Memory B cell (primary cell): ENCODE results near the gene MED26.
A peak's percentile ranks its signal among the peaks of the same experiment; 100 is the strongest.

Experiments
- ATAC-seq: fragments of 150-1000 bp; cut with Tn5 transposase; 2 replicates; pipeline ENCODE4 v1.10.0; 2021; ENCODE audit warnings: low read depth, mild to moderate bottlenecking, moderate library complexity
- DNase-seq, 2 donors: peaks; one replicate each; pipeline ENCODE4 v3.0.0; 2022; ENCODE audit warnings: low spot score in 2 of 2
- H3K27ac Mint-ChIP-seq: one replicate; pipeline ENCODE4 v1.8.0; 2022; ENCODE audit warnings: mild to moderate bottlenecking, moderate library complexity, mixed read lengths
- H3K27me3 Mint-ChIP-seq: one replicate; pipeline ENCODE4 v1.8.0; 2022; ENCODE audit warnings: mixed read lengths
- H3K36me3 Mint-ChIP-seq: one replicate; pipeline ENCODE4 v1.8.0; 2022; ENCODE audit warnings: mild to moderate bottlenecking, mixed read lengths
- H3K4me1 Mint-ChIP-seq: one replicate; pipeline ENCODE4 v1.8.0; 2022; ENCODE audit warnings: mixed read lengths
- H3K4me3 Mint-ChIP-seq: one replicate; pipeline ENCODE4 v1.8.0; 2022; ENCODE audit warnings: mild to moderate bottlenecking, moderate library complexity, mixed read lengths
- H3K9me3 Mint-ChIP-seq: one replicate; pipeline ENCODE4 v1.8.0; 2022; ENCODE audit warnings: mixed read lengths

The MED26 gene

GRCh38 chr19:16586477-16586871, 41.5 kb downstream of the MED26 start:
- Mint-ChIP-seq H3K36me3 (peaks cover 2% of the 10 kb centered on the region), H3K9me3 (no peaks in the 10 kb centered on the region), H3K27ac (peak overlapping the region; percentile 99), H3K4me1 (peaks cover 54% of the 10 kb centered on the region), H3K27me3 (no peaks in the 10 kb centered on the region), H3K4me3 (peak overlapping the region; percentile 93)
- ATAC-seq (no peak), DNase-seq (peak in 1 of 2 donors; percentile 51)

DNA sequence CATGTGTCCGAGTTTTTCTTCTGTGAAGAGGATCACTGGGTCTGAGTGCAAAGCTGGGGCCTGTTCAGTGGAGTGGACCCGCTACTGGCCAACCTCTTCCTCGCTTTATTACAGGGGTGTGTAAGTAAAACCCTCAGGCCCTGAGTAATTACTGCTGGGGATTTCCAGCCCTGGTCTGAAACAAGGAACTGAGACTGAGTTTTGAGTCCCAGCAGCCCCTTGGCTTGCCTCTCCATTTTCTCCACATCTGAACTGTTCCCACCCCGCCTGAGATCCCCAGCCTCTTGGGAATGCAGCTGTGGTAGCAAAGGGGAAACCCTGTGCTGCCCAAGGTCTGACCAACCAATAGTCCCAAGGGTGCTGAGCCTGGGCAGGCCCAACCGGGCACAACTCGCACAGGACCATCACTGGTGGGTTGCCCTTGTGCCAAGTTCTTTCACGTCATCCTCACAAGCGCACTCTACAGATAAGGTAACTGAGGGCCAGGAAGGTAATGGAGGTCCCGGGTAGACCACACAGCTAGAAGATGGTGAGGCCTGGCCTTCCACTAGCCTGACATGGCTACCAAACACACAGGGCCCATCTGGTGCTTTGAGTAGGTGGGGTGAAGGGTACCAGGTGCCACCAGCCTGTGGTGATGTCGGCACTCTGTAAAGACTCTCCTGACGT, 42.1 kb downstream of the MED26 start:
- H3K9me3 Mint-ChIP-seq: no peaks in the 10 kb centered on the region
- DNase-seq (peak; percentile 69 to 71), ATAC-seq (peak; percentile 43)
- no peaks in the 10 kb centered on the region for H3K27me3 Mint-ChIP-seq
- peak overlapping the region; percentile 93 for H3K4me3 Mint-ChIP-seq
- H3K36me3 Mint-ChIP-seq: peaks cover 2% of the 10 kb centered on the region
- peaks cover 51% of the 10 kb centered on the region for H3K4me1 Mint-ChIP-seq
- peak overlapping the region; percentile 99 for H3K27ac Mint-ChIP-seq

DNA sequence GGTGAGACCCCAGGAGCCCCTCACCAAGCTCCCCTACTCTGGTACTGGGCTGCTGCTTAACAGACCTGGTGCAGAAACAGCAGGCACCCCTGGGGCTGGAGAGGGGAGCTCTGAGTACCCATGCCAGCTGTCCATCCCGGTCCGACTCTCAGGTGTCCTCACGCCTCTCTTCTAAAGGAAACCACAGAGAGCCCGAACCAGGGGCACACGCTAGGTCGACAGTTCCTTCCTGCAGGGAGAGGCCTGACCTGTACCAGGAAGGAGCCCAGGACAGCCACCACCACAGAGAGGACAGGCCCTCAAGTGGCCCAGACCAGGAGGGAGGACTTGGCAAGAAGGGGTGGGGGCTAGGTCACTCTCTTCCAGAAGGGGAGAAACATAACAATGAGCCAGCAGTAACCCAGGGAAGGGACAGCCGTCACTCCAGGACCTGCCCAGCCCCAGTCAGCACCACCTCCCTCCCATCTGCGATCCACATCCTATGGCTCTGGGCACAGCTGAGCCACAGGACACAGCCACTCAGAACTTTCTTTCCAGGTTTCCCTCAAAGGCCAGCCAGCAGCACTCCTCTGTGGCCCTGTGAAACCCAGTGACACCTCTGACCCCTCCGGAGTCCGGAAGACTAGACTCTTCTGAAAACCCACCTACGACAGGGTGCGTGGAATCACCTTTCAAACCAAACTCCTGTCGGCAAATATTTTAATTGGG, 42.8 kb downstream of the MED26 start:
- no peaks in the 10 kb centered on the region for H3K27me3 Mint-ChIP-seq
- no peak for DNase-seq
- ATAC-seq: no peak
- no peaks in the 10 kb centered on the region for H3K9me3 Mint-ChIP-seq
- peaks cover 2% of the 10 kb centered on the region for H3K36me3 Mint-ChIP-seq
- H3K27ac Mint-ChIP-seq: peak overlapping the region; percentile 99
- H3K4me3 Mint-ChIP-seq: peak overlapping the region; percentile 93
- peaks cover 54% of the 10 kb centered on the region for H3K4me1 Mint-ChIP-seq

GRCh38 chr19:16584248-16585093, 43.5 kb downstream of the MED26 start:
- peak; percentile 75 to 87 for DNase-seq
- Mint-ChIP-seq H3K4me1 (peaks cover 52% of the 10 kb centered on the region), H3K9me3 (no peaks in the 10 kb centered on the region), H3K36me3 (peaks cover 2% of the 10 kb centered on the region), H3K4me3 (peak overlapping the region; percentile 93), H3K27ac (peak overlapping the region; percentile 99), H3K27me3 (no peaks in the 10 kb centered on the region)
- ATAC-seq: peak; percentile 57

- Mint-ChIP-seq H3K4me3 (peak overlapping the region; percentile 17), H3K27me3 (no peaks in the 10 kb centered on the region), H3K36me3 (peaks cover 6% of the 10 kb centered on the region)
Measured at GRCh38 chr19:16582486-16583261, 45.3 kb downstream of the MED26 start.

GRCh38 chr19:16581971-16582343, 46.0 kb downstream of the MED26 start:
- Mint-ChIP-seq H3K4me3 (peak overlapping the region; percentile 61), H3K4me1 (peaks cover 45% of the 10 kb centered on the region)
- no peak for DNase-seq

More at GRCh38 chr19:16582486-16583261, 45.3 kb downstream of the MED26 start:
- no peak for DNase-seq
- peaks cover 47% of the 10 kb centered on the region for H3K4me1 Mint-ChIP-seq
- H3K9me3 Mint-ChIP-seq: no peaks in the 10 kb centered on the region
- no peak overlapping the region for H3K27ac Mint-ChIP-seq
- no peak for ATAC-seq

DNA sequence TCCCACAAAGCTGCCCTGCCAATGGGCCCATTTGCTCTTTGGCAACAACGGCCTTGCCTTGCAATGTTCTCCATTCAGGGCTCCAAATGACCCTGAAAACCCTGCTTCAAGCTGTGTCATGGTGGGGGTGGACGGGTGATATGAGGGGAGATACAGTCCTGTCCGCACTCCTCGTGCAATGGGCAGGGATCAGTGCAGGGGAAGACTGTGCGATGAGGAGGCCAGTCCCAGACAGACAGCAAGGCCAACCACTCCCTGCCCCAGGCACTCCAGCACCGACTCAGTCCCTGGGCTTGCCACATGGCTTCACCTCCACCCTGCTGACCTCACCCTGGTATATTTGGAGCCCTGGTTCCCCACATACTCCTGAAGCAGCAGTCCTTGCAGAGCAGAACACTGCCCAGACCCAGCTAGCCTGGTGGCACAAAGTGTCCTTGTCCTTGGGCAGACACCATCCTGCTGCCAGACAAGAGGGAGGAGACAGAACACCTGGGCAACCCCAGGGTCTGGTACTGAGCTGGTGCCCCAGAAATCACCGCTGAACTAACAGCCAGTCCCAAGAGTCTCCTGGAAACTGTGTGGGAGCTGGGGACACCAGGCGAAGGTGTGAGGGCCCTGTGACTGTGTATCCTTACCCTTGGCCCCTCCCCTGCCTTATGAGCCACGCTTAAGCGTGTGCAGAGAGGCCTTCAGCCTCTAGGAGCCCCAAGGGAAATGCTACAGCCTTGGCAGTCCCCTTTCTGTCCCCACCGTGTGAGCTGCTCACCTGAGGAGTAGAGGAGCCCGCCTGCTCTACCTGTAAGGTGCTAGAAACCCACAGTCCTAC, 46.6 kb downstream of the MED26 start:
- Mint-ChIP-seq H3K27ac (peak overlapping the region; percentile 85), H3K9me3 (no peaks in the 10 kb centered on the region), H3K4me1 (peaks cover 45% of the 10 kb centered on the region), H3K27me3 (no peaks in the 10 kb centered on the region), H3K4me3 (peak overlapping the region; percentile 61), H3K36me3 (peaks cover 8% of the 10 kb centered on the region)
- DNase-seq (no peak), ATAC-seq (no peak)

More at GRCh38 chr19:16581971-16582343, 46.0 kb downstream of the MED26 start:
- no peak for ATAC-seq
- Mint-ChIP-seq H3K36me3 (peaks cover 6% of the 10 kb centered on the region), H3K27ac (peak overlapping the region; percentile 85), H3K9me3 (no peaks in the 10 kb centered on the region), H3K27me3 (no peaks in the 10 kb centered on the region)

GRCh38 chr19:16579381-16579780, 48.6 kb downstream of the MED26 start:
- DNase-seq: no peak
- Mint-ChIP-seq H3K4me3 (no peak overlapping the region), H3K4me1 (peaks cover 47% of the 10 kb centered on the region), H3K36me3 (peaks cover 11% of the 10 kb centered on the region), H3K9me3 (no peaks in the 10 kb centered on the region), H3K27me3 (no peaks in the 10 kb centered on the region), H3K27ac (peak overlapping the region; percentile 65)
- no peak for ATAC-seq

GRCh38 chr19:16577531-16577985, 50.4 kb downstream of the MED26 start:
- ATAC-seq (no peak), DNase-seq (no peak)
- H3K4me3 Mint-ChIP-seq: no peak overlapping the region
- no peak overlapping the region for H3K27ac Mint-ChIP-seq
- H3K4me1 Mint-ChIP-seq: peaks cover 55% of the 10 kb centered on the region
- H3K9me3 Mint-ChIP-seq: no peaks in the 10 kb centered on the region
- peaks cover 11% of the 10 kb centered on the region for H3K36me3 Mint-ChIP-seq
- no peaks in the 10 kb centered on the region for H3K27me3 Mint-ChIP-seq

GRCh38 chr19:16576690-16577530, 51.1 kb downstream of the MED26 start:
- H3K27ac Mint-ChIP-seq: no peak overlapping the region
- H3K4me3 Mint-ChIP-seq: no peak overlapping the region
- peaks cover 52% of the 10 kb centered on the region for H3K4me1 Mint-ChIP-seq
- DNase-seq (no peak), ATAC-seq (no peak)
- H3K36me3 Mint-ChIP-seq: peaks cover 11% of the 10 kb centered on the region
- no peaks in the 10 kb centered on the region for H3K27me3 Mint-ChIP-seq
- H3K9me3 Mint-ChIP-seq: no peaks in the 10 kb centered on the region

DNA sequence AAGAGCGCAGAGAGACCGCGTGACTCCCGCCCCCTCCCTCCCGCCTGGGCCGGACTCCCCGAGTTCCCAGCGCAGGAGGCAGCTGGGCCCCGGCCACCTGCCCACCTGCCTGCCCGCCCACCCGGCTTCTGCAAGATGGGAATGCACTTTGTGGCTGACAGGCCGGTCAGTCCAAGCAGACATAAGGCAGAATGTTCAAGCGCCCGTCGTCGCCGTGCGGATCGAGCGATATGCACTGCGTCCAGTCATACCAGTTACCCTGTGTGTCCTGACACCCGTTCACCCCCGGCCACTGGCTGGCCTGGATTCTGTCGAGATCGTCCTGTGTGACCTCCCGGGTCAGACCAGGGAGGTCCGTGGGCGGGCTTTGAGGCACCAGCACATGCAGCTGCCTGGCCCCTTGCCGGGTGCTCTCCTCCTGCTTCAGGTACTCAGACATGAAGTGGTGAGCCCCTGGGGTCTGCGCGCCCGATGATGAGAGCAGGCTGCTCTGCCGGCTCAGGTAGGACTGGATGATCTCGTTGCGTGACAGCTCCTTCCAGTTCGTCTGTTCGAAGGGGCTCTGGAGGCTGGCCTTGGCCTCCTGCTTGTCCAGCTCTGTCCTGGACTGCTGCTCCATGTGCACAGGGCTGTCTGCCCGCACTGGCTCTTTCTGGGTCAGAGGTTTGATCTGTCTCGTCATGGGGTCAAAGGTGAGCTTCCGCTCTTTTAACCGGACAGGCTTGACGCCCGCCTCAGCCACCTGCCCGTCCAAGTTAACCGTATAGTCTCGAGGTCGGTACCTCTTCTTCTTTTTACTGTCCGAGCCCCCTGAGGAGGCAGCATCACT, 51.9 kb downstream of the MED26 start:
- Mint-ChIP-seq H3K4me3 (peak overlapping the region; percentile 8), H3K27me3 (no peaks in the 10 kb centered on the region), H3K36me3 (peaks cover 11% of the 10 kb centered on the region), H3K9me3 (no peaks in the 10 kb centered on the region), H3K27ac (no peak overlapping the region), H3K4me1 (peaks cover 55% of the 10 kb centered on the region)
- no peak for ATAC-seq
- no peak for DNase-seq
